Upper lobe of right lung (tissue), 1 donor: ENCODE measurements around the gene SMCO4. TPM values are rescaled to one million over a fixed set of nuclear protein-coding genes. Genes with fewer than 3 reads are reported as not detected.
A peak's percentile ranks its signal among the peaks of the same experiment; 100 is the strongest.

ENCODE experiments used
- ATAC-seq: fragments of 200-7000 bp; cut with Tn5 transposase; one replicate; pipeline ENCODE4 v1.9.1; 2020; ENCODE audit warnings: mild to moderate bottlenecking, moderate library complexity
- DNase-seq: peaks from one replicate; pipeline ENCODE4 v3.0.0-alpha.2; 2020
- H3K27ac ChIP-seq: fragments of 200-600 bp; one replicate; pipeline ENCODE4 v1.8.0; 2022
- H3K27me3 ChIP-seq: fragments of 200-600 bp; one replicate; pipeline ENCODE4 v1.8.0; 2022; ENCODE audit warnings: mild to moderate bottlenecking
- H3K36me3 ChIP-seq: fragments of 200-600 bp; one replicate; pipeline ENCODE4 v1.8.0; 2022
- H3K4me1 ChIP-seq: fragments of 200-600 bp; one replicate; pipeline ENCODE4 v1.8.0; 2022
- H3K4me3 ChIP-seq: fragments of 200-600 bp; one replicate; pipeline ENCODE4 v1.8.0; 2022; ENCODE audit warnings: mild to moderate bottlenecking
- H3K9me3 ChIP-seq: fragments of 200-600 bp; one replicate; pipeline ENCODE4 v1.8.0; 2022
- CTCF ChIP-seq: fragments of 200-600 bp; IDR thresholded peaks from one replicate; pipeline ENCODE4 v1.8.0; 2022; ENCODE audit warnings: antibody characterized with exemption
- intact Hi-C: fragments of 100-400 bp; cut with DNase I; formaldehyde crosslinking; loops from one replicate; pipeline ENCODE4 v1.11.0; 2022
- total RNA-seq: library from RNA; stranded (reverse); fragmentation: NEBNext Ultra II Directional; extraction: Animal tissue kit (Norgen Biotek cat#: 25700); gene quantifications from one replicate; pipeline ENCODE4 v1.2.1, GENCODE V29; 2021
- donor health status: DM: no; HTN: yes; CAD: no; lungs with severe emphysema.

The SMCO4 gene
- total RNA-seq, 1 donor from 2014 or later: 55.7 TPM

GRCh38 chr11:93568726-93569125, 25.5 kb upstream of the SMCO4 start:
- Histone ChIP-seq H3K27ac (no peak overlapping the region), H3K9me3 (no peaks in the 10 kb centered on the region), H3K4me1 (peaks cover 9% of the 10 kb centered on the region), H3K4me3 (no peak overlapping the region), H3K27me3 (no peaks in the 10 kb centered on the region), H3K36me3 (no peaks in the 10 kb centered on the region)
- no peak for TF ChIP-seq CTCF
- DNase-seq (no peak), ATAC-seq (no peak)
- intact Hi-C loops: no loop called here

- ATAC-seq (peak; percentile 69), DNase-seq (no peak)
- no peak for TF ChIP-seq CTCF
- Histone ChIP-seq H3K36me3 (no peaks in the 10 kb centered on the region), H3K27ac (no peak overlapping the region), H3K4me1 (peaks cover 9% of the 10 kb centered on the region), H3K27me3 (no peaks in the 10 kb centered on the region), H3K9me3 (no peaks in the 10 kb centered on the region), H3K4me3 (no peak overlapping the region)
- intact Hi-C loops: no loop called here
These were observed 24.3 kb upstream of the SMCO4 start for GRCh38 chr11:93567401-93567895.

- Histone ChIP-seq H3K9me3 (no peaks in the 10 kb centered on the region), H3K27me3 (no peaks in the 10 kb centered on the region), H3K27ac (no peak overlapping the region), H3K36me3 (no peaks in the 10 kb centered on the region), H3K4me1 (peaks cover 9% of the 10 kb centered on the region), H3K4me3 (no peak overlapping the region)
- intact Hi-C loops: no loop called here
- no peak for TF ChIP-seq CTCF
- ATAC-seq: no peak
- no peak for DNase-seq
These were observed 21.7 kb upstream of the SMCO4 start for GRCh38 chr11:93564895-93565294.

- no peak overlapping the region for H3K4me3 ChIP-seq
- H3K9me3 ChIP-seq: no peaks in the 10 kb centered on the region
- H3K27ac ChIP-seq: no peak overlapping the region
- intact Hi-C loops: no loop called here
- H3K36me3 ChIP-seq: no peaks in the 10 kb centered on the region
- H3K4me1 ChIP-seq: peaks cover 9% of the 10 kb centered on the region
- ATAC-seq (no peak), DNase-seq (no peak)
- no peak for TF ChIP-seq CTCF
- no peaks in the 10 kb centered on the region for H3K27me3 ChIP-seq
These were observed 20.7 kb upstream of the SMCO4 start for GRCh38 chr11:93563857-93564256.

GRCh38 chr11:93560199-93560932, 17.2 kb upstream of the SMCO4 start:
- ATAC-seq: no peak

More at GRCh38 chr11:93560199-93560932, 17.2 kb upstream of the SMCO4 start:
- Histone ChIP-seq H3K27ac (no peak overlapping the region), H3K9me3 (no peaks in the 10 kb centered on the region), H3K27me3 (no peaks in the 10 kb centered on the region), H3K4me1 (no peaks in the 10 kb centered on the region), H3K36me3 (no peaks in the 10 kb centered on the region), H3K4me3 (no peak overlapping the region)
- intact Hi-C loops: no loop called here
- DNase-seq: no peak
- no peak for TF ChIP-seq CTCF
